ENCODE measurements around the gene AQP2.

DNA sequence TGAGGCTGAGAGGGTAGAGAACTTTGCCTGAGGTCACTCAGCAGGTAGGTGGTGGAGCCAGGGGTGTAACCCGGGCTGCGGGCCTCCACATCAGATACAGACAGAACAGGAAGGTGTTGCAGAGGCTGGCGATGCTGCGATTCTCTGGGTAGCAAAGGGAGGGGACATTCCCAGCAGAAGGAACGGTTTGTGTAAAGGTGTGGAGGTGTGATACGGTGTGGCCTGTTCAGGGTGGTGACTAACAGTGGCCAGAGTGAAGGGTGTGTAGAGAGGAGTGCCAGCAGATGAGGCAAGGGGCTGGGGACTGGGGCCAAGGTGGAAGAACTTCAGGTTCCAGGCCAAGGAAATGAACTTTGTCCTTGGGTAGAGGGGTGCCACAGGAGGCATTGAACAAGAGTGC is 28.6 kb upstream of the AQP2 start:
- TF ChIP-seq, protein P1, sequence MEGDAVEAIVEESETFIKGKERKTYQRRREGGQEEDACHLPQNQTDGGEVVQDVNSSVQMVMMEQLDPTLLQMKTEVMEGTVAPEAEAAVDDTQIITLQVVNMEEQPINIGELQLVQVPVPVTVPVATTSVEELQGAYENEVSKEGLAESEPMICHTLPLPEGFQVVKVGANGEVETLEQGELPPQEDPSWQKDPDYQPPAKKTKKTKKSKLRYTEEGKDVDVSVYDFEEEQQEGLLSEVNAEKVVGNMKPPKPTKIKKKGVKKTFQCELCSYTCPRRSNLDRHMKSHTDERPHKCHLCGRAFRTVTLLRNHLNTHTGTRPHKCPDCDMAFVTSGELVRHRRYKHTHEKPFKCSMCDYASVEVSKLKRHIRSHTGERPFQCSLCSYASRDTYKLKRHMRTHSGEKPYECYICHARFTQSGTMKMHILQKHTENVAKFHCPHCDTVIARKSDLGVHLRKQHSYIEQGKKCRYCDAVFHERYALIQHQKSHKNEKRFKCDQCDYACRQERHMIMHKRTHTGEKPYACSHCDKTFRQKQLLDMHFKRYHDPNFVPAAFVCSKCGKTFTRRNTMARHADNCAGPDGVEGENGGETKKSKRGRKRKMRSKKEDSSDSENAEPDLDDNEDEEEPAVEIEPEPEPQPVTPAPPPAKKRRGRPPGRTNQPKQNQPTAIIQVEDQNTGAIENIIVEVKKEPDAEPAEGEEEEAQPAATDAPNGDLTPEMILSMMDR (IDR thresholded peaks at IDR 0.05), result no peak
- no peak for TF ChIP-seq POLR2A (IDR thresholded peaks at IDR 0.05)

Measured in uterus (tissue), 2 donors.